DMS114 treated with DMSO at 0.1 percent for 48 hours (cell line): Measurements from ENCODE around the gene SLC51B.
"Not testable (repeated sequence)": the region's sequence is repeated elsewhere in the genome, so short reads cannot be mapped to it uniquely, and the experiment has no call there.

Experiments used
- DNase-seq: peaks from one replicate; lab custom pipeline; 2025; ENCODE audit not compliant: unreplicated experiment; lab: John Stamatoyannopoulos, UW

Gene SLC51B

DNA sequence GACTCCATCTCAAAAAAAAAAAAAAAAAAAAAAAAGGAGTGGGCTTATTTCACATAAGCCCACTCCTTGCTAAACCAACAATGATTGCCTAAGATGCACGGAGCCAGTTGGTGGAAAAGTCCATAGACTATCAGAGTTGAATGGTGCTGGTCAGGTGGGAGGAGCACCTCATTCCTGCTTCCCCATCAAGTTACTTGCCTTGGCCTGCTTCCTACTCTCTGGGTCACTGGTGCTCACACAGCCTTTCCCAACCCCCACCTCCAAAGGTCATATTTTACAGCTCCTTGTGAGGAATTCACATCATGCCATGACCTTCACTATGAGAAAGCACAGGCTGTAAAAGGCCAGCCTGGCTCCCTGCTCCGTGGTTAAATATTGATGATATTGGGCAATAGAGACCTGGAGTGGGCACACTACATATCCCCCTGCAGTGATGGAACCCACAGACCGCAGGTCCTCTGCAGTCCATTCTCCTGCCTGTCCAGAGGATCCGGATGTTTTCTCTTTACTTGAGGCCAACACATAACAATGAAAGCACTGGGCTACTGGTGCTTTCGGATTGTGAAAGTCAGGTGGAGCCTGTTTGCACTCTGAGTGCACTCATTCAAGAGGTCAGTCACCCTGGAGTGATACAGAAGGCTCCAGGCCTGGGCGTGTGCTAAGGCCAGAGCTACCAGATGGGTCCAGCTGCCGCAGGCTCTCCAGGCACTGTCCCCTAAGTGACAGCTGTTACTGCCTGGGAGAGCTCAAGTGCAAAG lies at the start of gene SLC51B:
TSS of gene SLC51B (plus strand) at position 664 of the 758 bp plus-strand sequence. CDS start 4,618 bp downstream, outside the sequence.
- no peak for DNase-seq

DNA sequence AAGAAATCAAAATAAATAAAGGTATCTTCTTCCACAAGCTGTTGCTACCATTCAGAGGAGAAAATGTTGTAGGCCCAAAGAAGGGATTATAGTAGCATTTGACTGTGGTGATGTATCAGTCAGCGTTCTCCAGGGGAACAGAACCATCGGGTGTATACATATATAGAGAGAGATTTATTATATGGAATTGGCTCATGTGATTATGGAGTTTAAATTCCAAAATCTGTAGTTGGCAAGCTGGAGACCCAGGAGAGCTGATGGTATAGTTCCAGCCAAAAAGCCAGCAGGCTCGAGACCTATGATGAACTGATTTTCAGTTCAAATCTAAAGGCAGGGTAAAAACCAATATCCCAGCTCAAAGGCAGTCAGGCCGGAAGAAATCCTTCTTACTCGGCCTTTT lies 48.1 kb upstream of the SLC51B start:
- no peak for DNase-seq

GRCh38 chr15:64997745-64998375 lies 47.3 kb upstream of the SLC51B start:
- no peak for DNase-seq

GRCh38 chr15:65004993-65005392 lies 40.2 kb upstream of the SLC51B start:
- no peak for DNase-seq

- DNase-seq, result no peak
Measured at GRCh38 chr15:65006876-65007275, 38.3 kb upstream of the SLC51B start.

DNA sequence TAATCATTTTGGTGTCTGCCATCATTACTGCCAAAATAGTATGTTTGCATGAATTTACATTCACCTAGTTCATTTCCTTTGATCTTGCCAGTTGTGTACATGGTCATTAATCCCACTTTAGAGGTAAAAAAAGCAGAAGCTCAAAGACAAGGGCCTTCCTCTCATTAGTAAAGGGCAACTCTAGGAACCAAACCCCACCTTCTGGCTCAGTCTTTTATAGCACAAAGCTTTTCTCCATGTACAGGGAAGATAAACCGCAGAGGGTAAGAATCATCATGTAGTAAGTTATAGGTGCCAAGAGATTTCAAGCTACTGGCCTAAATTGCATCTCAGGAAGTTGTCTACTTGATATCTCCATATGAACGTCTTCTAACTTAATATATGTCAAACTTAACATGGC lies 36.2 kb upstream of the SLC51B start:
- no peak for DNase-seq

- not testable (repeated sequence) for DNase-seq
Measured at GRCh38 chr15:65011198-65011597, 34.0 kb upstream of the SLC51B start.

DNA sequence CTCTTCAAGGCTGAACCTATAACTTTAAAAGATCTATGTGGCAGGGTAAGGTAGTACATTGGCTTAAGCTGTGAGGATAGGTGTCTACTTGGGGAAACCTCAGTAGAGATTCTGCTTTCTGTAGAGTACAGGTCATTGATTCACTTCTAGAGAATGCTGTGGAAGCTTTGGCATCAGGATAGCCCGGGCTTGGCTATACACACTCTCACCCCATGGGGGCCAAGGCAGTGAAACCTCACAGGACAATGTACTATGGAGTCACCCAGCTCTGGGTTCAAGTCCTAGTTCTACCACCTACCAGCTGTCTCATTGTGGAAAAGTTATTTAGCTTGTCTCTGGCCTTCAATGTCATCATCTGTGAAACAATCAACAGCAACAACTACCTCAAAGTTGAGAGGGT lies 24.8 kb upstream of the SLC51B start:
- no peak for DNase-seq

- no peak for DNase-seq
Measured at GRCh38 chr15:65021488-65021887, 23.7 kb upstream of the SLC51B start.

- DNase-seq, result no peak
Measured at GRCh38 chr15:65026756-65027155, 18.4 kb upstream of the SLC51B start.

- no peak for DNase-seq
Measured at GRCh38 chr15:65027593-65027992, 17.6 kb upstream of the SLC51B start.

GRCh38 chr15:65028338-65028737 lies 16.8 kb upstream of the SLC51B start:
- no peak for DNase-seq

- DNase-seq, result peak; percentile 76
Measured at GRCh38 chr15:65028921-65029735, 16.1 kb upstream of the SLC51B start, which contains the start of gene MTFMT. Gene MTFMT (minus strand): TSS chr15:65029639. CDS start chr15:65029613, 26 bp downstream.

DNA sequence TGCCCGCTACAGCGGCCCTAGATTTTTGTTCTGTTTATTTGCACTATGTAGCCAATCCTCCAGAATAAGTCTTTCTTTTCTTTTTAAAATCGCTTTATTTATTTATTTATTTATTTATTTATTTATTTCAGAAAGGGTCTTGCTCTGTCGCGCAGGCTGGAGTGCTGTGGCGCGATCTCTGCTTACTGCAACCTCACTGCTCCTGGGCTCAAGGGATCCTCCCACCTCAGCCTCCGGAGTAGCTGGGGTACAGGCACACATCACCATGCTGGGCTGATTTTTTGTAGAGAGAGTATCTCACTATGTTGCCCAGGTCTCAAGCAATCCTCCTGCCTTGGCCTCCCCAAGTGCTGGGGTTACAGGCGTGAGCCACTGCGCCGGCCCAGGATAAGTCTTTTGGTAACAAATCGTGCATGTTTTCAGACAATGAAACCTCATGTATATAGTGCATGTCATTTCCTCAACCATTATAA lies 15.4 kb upstream of the SLC51B start:
- DNase-seq, result no peak

DNA sequence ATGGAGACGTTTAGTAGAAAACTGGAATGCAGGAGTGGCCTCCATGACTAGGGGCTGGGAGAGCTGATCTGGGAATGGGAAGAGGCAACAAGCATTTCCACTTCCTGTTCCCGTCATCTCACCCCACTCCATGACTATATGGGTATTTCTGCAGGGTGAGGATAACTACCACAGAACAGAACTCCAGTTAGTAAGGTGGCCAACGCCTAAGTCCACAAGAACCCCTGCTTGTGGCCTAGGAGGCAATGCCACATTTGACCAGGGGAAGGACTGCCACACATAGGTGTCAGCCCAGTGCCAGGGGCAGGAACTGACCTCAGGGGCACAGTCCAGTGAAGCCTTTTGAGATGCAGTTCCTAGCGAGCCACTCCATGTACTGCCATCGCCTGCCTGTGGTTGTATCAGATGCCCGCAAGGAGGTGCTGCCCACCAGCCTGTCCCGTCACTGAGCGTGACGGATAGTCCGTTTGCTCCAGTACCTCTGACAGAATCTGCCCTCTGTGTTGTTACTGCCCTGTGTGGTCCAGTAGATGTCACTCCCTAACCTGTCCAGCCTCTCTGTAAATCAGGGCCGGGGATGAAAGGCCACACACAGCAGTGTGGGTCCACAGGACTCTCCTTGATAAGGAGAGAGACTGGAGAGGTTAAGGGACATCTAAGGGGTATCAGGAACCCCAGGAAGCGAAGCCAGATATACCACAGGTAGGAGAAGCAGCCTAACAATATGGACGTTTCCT lies 12.2 kb upstream of the SLC51B start:
- no peak for DNase-seq

GRCh38 chr15:65033659-65034269 lies 11.4 kb upstream of the SLC51B start:
- DNase-seq, result peak; percentile 71

DNA sequence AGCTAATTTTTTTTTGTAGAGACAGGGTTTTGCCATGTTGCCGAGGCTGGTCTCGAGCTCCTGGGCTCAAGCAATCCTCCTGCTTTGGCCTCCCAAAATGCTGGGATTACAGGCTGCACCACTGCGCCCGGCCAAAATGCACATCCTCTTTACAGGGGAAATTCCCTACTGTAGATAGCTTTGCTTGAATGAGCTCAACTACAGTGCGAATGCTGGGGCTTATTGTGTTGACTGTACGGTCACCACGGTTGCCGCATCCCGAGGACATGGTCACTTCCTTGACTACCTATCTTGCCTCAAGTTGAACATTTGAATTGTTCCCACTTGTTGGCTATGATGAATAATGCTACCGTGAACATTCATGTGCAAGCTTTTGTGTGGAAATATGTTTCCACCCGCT lies 10.5 kb upstream of the SLC51B start:
- no peak for DNase-seq

DNA sequence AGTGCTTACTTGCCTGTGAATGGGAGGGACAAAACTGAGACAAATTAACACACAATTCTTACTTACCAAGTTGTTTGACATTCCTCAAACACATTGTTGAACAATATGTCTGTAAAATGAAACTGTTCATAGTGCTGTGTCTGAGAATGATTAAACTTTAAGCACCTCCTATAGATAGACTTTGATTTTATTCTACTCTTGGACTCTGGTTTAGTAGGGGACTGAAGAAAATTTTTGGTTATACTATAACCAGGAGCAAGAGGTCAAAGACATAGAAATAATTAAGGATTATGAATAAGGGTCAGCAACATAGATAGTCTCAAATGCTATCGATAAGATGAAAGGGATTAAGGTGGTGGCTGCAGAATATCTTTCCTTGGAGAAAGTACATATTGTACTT lies 7.9 kb upstream of the SLC51B start:
- DNase-seq, result no peak

- no peak for DNase-seq
Measured at GRCh38 chr15:65038428-65038827, 6.8 kb upstream of the SLC51B start.

- DNase-seq, result no peak
Measured at GRCh38 chr15:65038836-65039235, 6.4 kb upstream of the SLC51B start.
